HCT116 (cell line): ENCODE measurements around the gene TKTL1. TPM values are rescaled to one million over a fixed set of nuclear protein-coding genes. Genes with fewer than 3 reads are reported as not detected.

Experiments used
- ATAC-seq: fragments of 200-7000 bp; cut with Tn5 transposase; 2 replicates; pipeline ENCODE4 v1.9.1; 2020; ENCODE audit warnings: mild to moderate bottlenecking, moderate library complexity
- BruUV-seq: library from RNA; stranded (reverse); fragments of 400-500 nt; replicated peaks from 2 replicates; lab custom pipeline; 2021; lab: Mats Ljungman, UMichigan
- CTCF ChIA-PET: fragments of 300-600 bp; sonication (Branson Sonifier 250); formaldehyde crosslinking; loops from one replicate; lab custom pipeline; 2021; ENCODE audit warnings: antibody characterized with exemption; lab: Charles Lee
- POLR2A ChIA-PET: fragments of 300-600, 350-600 bp; sonication (Branson Sonifier 250); formaldehyde crosslinking; loops from one replicate; lab custom pipeline; 2021; ENCODE audit warnings: antibody characterized with exemption; lab: Charles Lee
- RAD21 ChIA-PET, 2 experiments: fragments of 300-600 bp; sonication (Branson Sonifier 250); formaldehyde crosslinking; loops; one replicate each; lab custom pipeline; 2023; ENCODE audit warnings: low total read pairs in 2 of 2; ENCODE audit not compliant: uncharacterized antibody in 2 of 2, unreplicated experiment in 2 of 2, low non-redundant PET in 1 of 2; lab: Charles Lee
- DNase-seq: peaks from one replicate; pipeline ENCODE4 v3.0.0-alpha.2; 2010; ENCODE audit warnings: low read depth, low spot score
- H2AFZ ChIP-seq: fragments of 200-600 bp; shearing (Covaris generic), sonication (generic); 2 replicates; pipeline ENCODE4 v1.6.1; 2017; ENCODE audit warnings: low read depth, mixed run types, mixed read lengths, antibody characterized with exemption, low read length; ENCODE audit not compliant: poor library complexity, severe bottlenecking
- H3K27ac ChIP-seq: 2 replicates; pipeline ENCODE4 v1.5.1; 2012; ENCODE audit warnings: low read depth, low read length
- H3K27me3 ChIP-seq: fragments of 200-600 bp; sonication (generic); 2 replicates; pipeline ENCODE4 v1.6.1; 2016; ENCODE audit warnings: mixed run types, low read length, mixed read lengths; ENCODE audit not compliant: insufficient read depth
- H3K36me3 ChIP-seq, 2 experiments: fragments of 200-500 bp in 1 of 2; fragments of 200-600 bp in 1 of 2; sonication (Bioruptor generic) in 1 of 2; sonication (generic) in 1 of 2; 2 replicates each; pipeline versions ENCODE4 v1.5.1 to v1.6.1; 2014 to 2016; ENCODE audit warnings: low read length in 2 of 2, inconsistent platforms in 1 of 2, mixed read lengths in 1 of 2, mixed run types in 1 of 2; ENCODE audit not compliant: insufficient read depth in 2 of 2, control insufficient read depth in 1 of 2
- H3K4me1 ChIP-seq, 2 experiments: fragments of 200-600 bp in 1 of 2; sonication (generic) in 1 of 2; 2 replicates each; pipeline versions ENCODE4 v1.5.1 to v1.6.1; 2012 to 2017; ENCODE audit warnings: low read length in 2 of 2, inconsistent platforms in 1 of 2, mild to moderate bottlenecking in 1 of 2, mixed read lengths in 1 of 2, mixed run types in 1 of 2, moderate library complexity in 1 of 2; ENCODE audit not compliant: insufficient read depth in 2 of 2, control insufficient read depth in 1 of 2
- H3K4me2 ChIP-seq: fragments of 200-600 bp; sonication (generic); 2 replicates; pipeline ENCODE4 v1.6.1; 2017; ENCODE audit warnings: mixed run types, low read length, mixed read lengths
- H3K4me3 ChIP-seq, 2 experiments: fragments of 200-600 bp in 1 of 2; sonication (generic) in 1 of 2; replicated peaks in 1 of 2; 2 replicates each; pipeline ENCODE4 v1.5.1; 2011 to 2016; ENCODE audit warnings: low read length in 2 of 2, control low read depth in 1 of 2, low read depth in 1 of 2, mild to moderate bottlenecking in 1 of 2, mixed read lengths in 1 of 2, mixed run types in 1 of 2
- H3K79me2 ChIP-seq: fragments of 200-600 bp; sonication (generic); 2 replicates; pipeline ENCODE4 v1.6.1; 2017; ENCODE audit warnings: mild to moderate bottlenecking, mixed run types, low read length, moderate library complexity, mixed read lengths; ENCODE audit not compliant: insufficient read depth
- H3K9ac ChIP-seq: fragments of 200-600 bp; sonication (generic); 2 replicates; pipeline ENCODE4 v1.6.1; 2016; ENCODE audit warnings: low read length, mixed read lengths
- H3K9me2 ChIP-seq: fragments of 200-600 bp; sonication (generic), shearing (Covaris generic); 2 replicates; pipeline ENCODE4 v1.6.1; 2017; ENCODE audit warnings: mixed run types, mild to moderate bottlenecking, moderate library complexity; ENCODE audit not compliant: insufficient read depth
- H3K9me3 ChIP-seq, 2 experiments: fragments of 200-500 bp in 1 of 2; fragments of 200-600 bp in 1 of 2; sonication (Bioruptor generic) in 1 of 2; sonication (generic) in 1 of 2; 2 replicates each; pipeline ENCODE4 v1.6.1; 2014 to 2017; ENCODE audit warnings: low read length in 2 of 2, mixed read lengths in 2 of 2, inconsistent platforms in 1 of 2, low read depth in 1 of 2, mild to moderate bottlenecking in 1 of 2, mixed run types in 1 of 2, moderate library complexity in 1 of 2; ENCODE audit not compliant: control insufficient read depth in 1 of 2, insufficient read depth in 1 of 2
- H4K20me1 ChIP-seq: fragments of 200-600 bp; sonication (generic), shearing (Covaris generic); 2 replicates; pipeline ENCODE4 v1.6.1; 2017; ENCODE audit warnings: mixed run types, mild to moderate bottlenecking, moderate library complexity; ENCODE audit not compliant: insufficient read depth
- CEBPB ChIP-seq: IDR thresholded peaks from 2 replicates; pipeline ENCODE4 v1.6.1; 2012; ENCODE audit warnings: low read depth
- EGR1 ChIP-seq: IDR thresholded peaks from 2 replicates; pipeline ENCODE4 v1.6.1; 2012; ENCODE audit warnings: low read depth
- ELF1 ChIP-seq: IDR thresholded peaks from 2 replicates; pipeline ENCODE4 v1.6.1; 2012; ENCODE audit warnings: low read depth, borderline replicate concordance
- FOSL1 ChIP-seq: IDR thresholded peaks from 2 replicates; pipeline ENCODE4 v1.6.1; 2012; ENCODE audit warnings: low read depth
- JUND ChIP-seq: IDR thresholded peaks from 2 replicates; pipeline ENCODE4 v1.6.1; 2012
- POLR2AphosphoS5 ChIP-seq: IDR thresholded peaks from 2 replicates; pipeline ENCODE4 v1.6.1; 2011; ENCODE audit warnings: mild to moderate bottlenecking, low read depth, low read length, moderate library complexity
- SIN3A ChIP-seq: IDR thresholded peaks from 2 replicates; pipeline ENCODE4 v1.6.1; 2012; ENCODE audit warnings: low read depth
- SP1 ChIP-seq: IDR thresholded peaks from 2 replicates; pipeline ENCODE4 v1.6.1; 2012; ENCODE audit warnings: low read depth
- TCF7L2 ChIP-seq: IDR thresholded peaks from 2 replicates; pipeline ENCODE4 v1.7.0; 2011; ENCODE audit warnings: borderline replicate concordance, inconsistent platforms; ENCODE audit not compliant: insufficient read depth, insufficient read length; ENCODE audit errors: extremely low read depth
- YY1 ChIP-seq: IDR thresholded peaks from 2 replicates; pipeline ENCODE4 v1.6.1; 2011; ENCODE audit warnings: low read length, low read depth, moderate library complexity, mild to moderate bottlenecking; ENCODE audit not compliant: insufficient replicate concordance; ENCODE audit errors: extremely low read depth
- ZFX ChIP-seq: fragments of 450-650 bp; IDR thresholded peaks from 2 replicates; pipeline ENCODE4 v1.6.1; 2017
- intact Hi-C: fragments of 100-400 bp; cut with micrococcal nuclease; formaldehyde crosslinking; loops from 2 replicates; pipeline ENCODE4 v1.10.0; 2022
- total RNA-seq: library from RNA; stranded (reverse); gene quantifications from one replicate; pipeline ENCODE4 v1.2.1, GENCODE V29; 2021; ENCODE audit not compliant: unreplicated experiment
- TF ChIP-seq, protein P1 (sequence below): IDR thresholded peaks from 2 replicates; pipeline ENCODE4 v1.6.1; 2012; ENCODE audit warnings: low read depth
- TF ChIP-seq, protein P2 (sequence below): IDR thresholded peaks from 2 replicates; pipeline ENCODE4 v1.6.1; 2012

The TKTL1 gene
- total RNA-seq, 1 experiment from 2014 or later = 0.34 TPM

DNA sequence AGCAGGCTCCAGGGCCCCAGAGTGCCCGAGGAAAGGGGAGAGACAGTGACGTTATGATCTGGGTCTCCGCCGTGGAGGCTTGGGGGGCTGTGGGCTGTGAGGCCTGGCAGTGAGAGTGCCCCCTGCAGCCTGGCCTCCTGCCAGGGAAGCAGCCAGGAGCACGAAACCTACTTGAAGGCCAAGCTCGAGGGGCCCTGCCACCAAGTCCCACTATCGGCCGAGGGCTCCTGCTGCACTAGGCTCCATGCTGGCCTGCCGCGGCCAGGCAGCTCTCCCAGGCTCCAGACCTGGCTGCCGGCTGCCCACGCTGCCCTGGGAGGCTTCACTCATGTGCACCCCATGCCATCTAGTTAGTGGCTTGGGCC, 60.2 kb downstream of the TKTL1 start:
- Histone ChIP-seq H3K9ac (no peak overlapping the region), H4K20me1 (no peaks in the 10 kb centered on the region), H2AFZ (no peak overlapping the region), H3K27ac (no peak overlapping the region), H3K4me2 (no peak overlapping the region), H3K36me3 (peaks cover 8 to 9% of the 10 kb centered on the region in 2 experiments; a peak in 2 of 4 replicates), H3K9me2 (no peaks in the 10 kb centered on the region), H3K4me3 (no peak overlapping the region), H3K4me1 (no peaks in the 10 kb centered on the region), H3K9me3 (no peaks in the 10 kb centered on the region), H3K27me3 (no peaks in the 10 kb centered on the region), H3K79me2 (no peaks in the 10 kb centered on the region; the same call in 1 of the 2 replicates)
- CTCF ChIA-PET = no interaction called here
- intact Hi-C loops = no loop called here
- DNase-seq = no peak
- no TSS peak for BruUV-seq
- ATAC-seq = no peak
- RAD21 ChIA-PET = no interaction called here
- POLR2A ChIA-PET = no interaction called here
- TF ChIP-seq EGR1 = no peak

DNA sequence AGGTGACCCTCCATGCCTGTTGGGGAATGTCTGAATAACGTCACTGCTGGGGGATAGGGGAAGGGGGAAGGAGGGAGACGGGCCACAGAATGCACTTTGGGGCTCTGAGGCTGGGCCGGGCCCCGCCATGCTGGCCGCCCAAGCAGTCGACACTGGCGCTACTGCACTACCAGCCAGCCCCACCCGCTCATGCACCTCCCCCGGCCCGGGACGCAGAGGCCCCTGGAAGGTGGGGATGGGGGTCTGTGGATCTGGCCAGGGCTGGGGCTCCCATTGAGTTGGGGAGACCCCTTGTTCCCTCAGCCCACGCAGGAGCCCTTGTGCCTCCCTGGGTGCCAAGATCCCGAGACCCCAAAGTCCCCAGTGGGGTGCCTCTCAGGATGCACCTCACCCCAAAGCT, 61.0 kb downstream of the TKTL1 start:
- intact Hi-C loops = no loop called here
- no peak for TF ChIP-seq ZFX
- TF ChIP-seq FOSL1 = no peak
- no peak for TF ChIP-seq POLR2AphosphoS5
- TF ChIP-seq SIN3A = no peak
- TF ChIP-seq ELF1 = no peak
- no peak for TF ChIP-seq TCF7L2
- TF ChIP-seq CEBPB = no peak
- TF ChIP-seq, protein P1, sequence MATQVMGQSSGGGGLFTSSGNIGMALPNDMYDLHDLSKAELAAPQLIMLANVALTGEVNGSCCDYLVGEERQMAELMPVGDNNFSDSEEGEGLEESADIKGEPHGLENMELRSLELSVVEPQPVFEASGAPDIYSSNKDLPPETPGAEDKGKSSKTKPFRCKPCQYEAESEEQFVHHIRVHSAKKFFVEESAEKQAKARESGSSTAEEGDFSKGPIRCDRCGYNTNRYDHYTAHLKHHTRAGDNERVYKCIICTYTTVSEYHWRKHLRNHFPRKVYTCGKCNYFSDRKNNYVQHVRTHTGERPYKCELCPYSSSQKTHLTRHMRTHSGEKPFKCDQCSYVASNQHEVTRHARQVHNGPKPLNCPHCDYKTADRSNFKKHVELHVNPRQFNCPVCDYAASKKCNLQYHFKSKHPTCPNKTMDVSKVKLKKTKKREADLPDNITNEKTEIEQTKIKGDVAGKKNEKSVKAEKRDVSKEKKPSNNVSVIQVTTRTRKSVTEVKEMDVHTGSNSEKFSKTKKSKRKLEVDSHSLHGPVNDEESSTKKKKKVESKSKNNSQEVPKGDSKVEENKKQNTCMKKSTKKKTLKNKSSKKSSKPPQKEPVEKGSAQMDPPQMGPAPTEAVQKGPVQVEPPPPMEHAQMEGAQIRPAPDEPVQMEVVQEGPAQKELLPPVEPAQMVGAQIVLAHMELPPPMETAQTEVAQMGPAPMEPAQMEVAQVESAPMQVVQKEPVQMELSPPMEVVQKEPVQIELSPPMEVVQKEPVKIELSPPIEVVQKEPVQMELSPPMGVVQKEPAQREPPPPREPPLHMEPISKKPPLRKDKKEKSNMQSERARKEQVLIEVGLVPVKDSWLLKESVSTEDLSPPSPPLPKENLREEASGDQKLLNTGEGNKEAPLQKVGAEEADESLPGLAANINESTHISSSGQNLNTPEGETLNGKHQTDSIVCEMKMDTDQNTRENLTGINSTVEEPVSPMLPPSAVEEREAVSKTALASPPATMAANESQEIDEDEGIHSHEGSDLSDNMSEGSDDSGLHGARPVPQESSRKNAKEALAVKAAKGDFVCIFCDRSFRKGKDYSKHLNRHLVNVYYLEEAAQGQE = no peak
- TF ChIP-seq SP1 = no peak
- TF ChIP-seq, protein P2, sequence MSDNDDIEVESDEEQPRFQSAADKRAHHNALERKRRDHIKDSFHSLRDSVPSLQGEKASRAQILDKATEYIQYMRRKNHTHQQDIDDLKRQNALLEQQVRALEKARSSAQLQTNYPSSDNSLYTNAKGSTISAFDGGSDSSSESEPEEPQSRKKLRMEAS = no peak
- no peak for TF ChIP-seq YY1
- no peak for TF ChIP-seq JUND
- no peak overlapping the region for H3K4me2 ChIP-seq
- ATAC-seq (no peak), DNase-seq (no peak)
- H3K9ac ChIP-seq = no peak overlapping the region
- H3K4me1 ChIP-seq = no peaks in the 10 kb centered on the region
- H3K9me3 ChIP-seq = no peaks in the 10 kb centered on the region
- BruUV-seq = no TSS peak
- no peak overlapping the region for H3K4me3 ChIP-seq
- H3K27me3 ChIP-seq = no peaks in the 10 kb centered on the region
- ChIA-PET RAD21 (no interaction called here), CTCF (no interaction called here), POLR2A (no interaction called here)
- H3K9me2 ChIP-seq = no peaks in the 10 kb centered on the region
- H3K36me3 ChIP-seq = peaks cover 8 to 14% of the 10 kb centered on the region in 2 experiments; a peak in 2 of 4 replicates
- H2AFZ ChIP-seq = no peak overlapping the region
- H4K20me1 ChIP-seq = no peaks in the 10 kb centered on the region
- H3K79me2 ChIP-seq = peaks cover 6% of the 10 kb centered on the region; the same call in 1 of the 2 replicates
- no peak overlapping the region for H3K27ac ChIP-seq
